ENCODE data around the gene ZNF609. TPM values are rescaled to one million over a fixed set of nuclear protein-coding genes. Genes with fewer than 3 reads are reported as not detected.
A peak's percentile ranks its signal among the peaks of the same experiment; 100 is the strongest.

Gene ZNF609
- total RNA-seq, 3 donors from 2014 or later (not counting 1 experiment from before 2014, with no cell fraction given): 40.3 to 59.7 (median 55.3) TPM

DNA sequence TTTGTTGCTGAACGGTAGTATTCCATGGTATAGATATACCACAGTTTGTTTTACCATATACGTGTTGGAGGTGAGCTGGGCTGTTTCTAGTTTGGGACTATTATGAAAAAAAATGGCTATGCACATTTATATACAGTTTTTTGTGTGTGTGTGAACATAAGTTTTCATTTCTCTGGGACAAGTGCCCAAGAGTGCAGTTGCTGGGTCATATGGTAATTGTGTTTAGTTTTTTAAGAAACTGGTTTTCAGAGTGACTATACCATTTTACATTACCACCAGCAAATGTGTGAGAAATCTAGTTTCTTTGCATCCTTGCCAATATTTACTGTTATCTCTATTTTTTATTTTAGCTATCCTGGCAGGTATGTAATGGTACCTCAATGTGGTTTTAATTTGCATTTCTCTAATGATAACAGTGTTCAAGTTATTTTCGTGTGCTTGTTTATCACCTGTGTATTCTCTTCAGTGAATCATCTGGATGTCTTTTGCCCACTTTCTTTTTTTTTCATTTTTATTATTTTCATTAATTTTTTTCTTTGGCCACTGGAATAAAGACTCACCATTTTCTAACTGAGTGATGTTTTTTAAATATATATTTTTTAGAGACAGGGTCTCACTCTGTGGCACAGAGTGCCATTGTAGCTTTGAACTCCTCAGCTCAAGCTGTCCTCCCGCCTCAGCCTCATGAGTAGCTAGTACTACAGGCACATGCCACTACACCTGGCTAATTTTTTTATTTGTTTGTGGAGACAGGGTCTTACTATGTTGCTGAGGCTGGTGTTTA, 75.3 kb downstream of the ZNF609 start:
- H3K27me3 ChIP-seq (ENCODE audit: control insufficient read depth, insufficient read depth, low read length): no peaks in the 10 kb centered on the region
- no peak overlapping the region for H3K4me3 ChIP-seq (ENCODE audit: low read length)
- H3K36me3 ChIP-seq (ENCODE audit: control insufficient read depth, insufficient read depth, low read length): no peaks in the 10 kb centered on the region
- H3K4me3 Mint-ChIP-seq: no peak overlapping the region
- H3K27me3 Mint-ChIP-seq (ENCODE audit: low read depth in 2 of 2): no peaks in the 10 kb centered on the region
- H3K9me3 Mint-ChIP-seq: no peaks in the 10 kb centered on the region
- peaks cover 37 to 40% of the 10 kb centered on the region in 2 donors for H3K4me1 Mint-ChIP-seq
- no peak for DNase-seq
- 93% methylated on average over 4 of the region's 4 CpGs for WGBS (ENCODE audit: insufficient coverage)
- H3K9me3 ChIP-seq (ENCODE audit: control insufficient read depth, insufficient read depth, low read length): no peaks in the 10 kb centered on the region
- no peak overlapping the region for H3K27ac ChIP-seq (ENCODE audit: low read length)
- H3K4me1 ChIP-seq (ENCODE audit: control insufficient read depth, insufficient read depth, low read length): peaks cover 3% of the 10 kb centered on the region
- TF ChIP-seq CTCF (IDR thresholded peaks at IDR 0.05): no peak
- no peak overlapping the region for H3K27ac Mint-ChIP-seq
- H3K36me3 Mint-ChIP-seq: no peaks in the 10 kb centered on the region
- no peak for ATAC-seq
- intact Hi-C loops (cut with micrococcal nuclease): no loop called here

- Histone ChIP-seq H3K27ac (ENCODE audit: low read length) (no peak overlapping the region), H3K4me1 (ENCODE audit: control insufficient read depth, insufficient read depth, low read length) (peaks cover 3% of the 10 kb centered on the region), H3K36me3 (ENCODE audit: control insufficient read depth, insufficient read depth, low read length) (no peaks in the 10 kb centered on the region), H3K27me3 (ENCODE audit: control insufficient read depth, insufficient read depth, low read length) (no peaks in the 10 kb centered on the region), H3K4me3 (ENCODE audit: low read length) (no peak overlapping the region), H3K9me3 (ENCODE audit: control insufficient read depth, insufficient read depth, low read length) (no peaks in the 10 kb centered on the region)
- ATAC-seq (no peak), DNase-seq (no peak)
- H3K9me3 Mint-ChIP-seq: no peaks in the 10 kb centered on the region
- no peaks in the 10 kb centered on the region for H3K27me3 Mint-ChIP-seq (ENCODE audit: low read depth in 2 of 2)
- 87% methylated on average over 5 of the region's 6 CpGs for WGBS (ENCODE audit: insufficient coverage)
- H3K4me1 Mint-ChIP-seq: peaks cover 36 to 38% of the 10 kb centered on the region in 2 donors
- intact Hi-C loops (cut with micrococcal nuclease): no loop called here
- H3K36me3 Mint-ChIP-seq: no peaks in the 10 kb centered on the region
- H3K27ac Mint-ChIP-seq: no peak overlapping the region
- H3K4me3 Mint-ChIP-seq: no peak overlapping the region
- TF ChIP-seq CTCF (IDR thresholded peaks at IDR 0.05): no peak
These were observed 76.0 kb downstream of the ZNF609 start for GRCh38 chr15:64536244-64536836.

- Mint-ChIP-seq H3K36me3 (no peaks in the 10 kb centered on the region), H3K27me3 (ENCODE audit: low read depth in 2 of 2) (no peaks in the 10 kb centered on the region), H3K9me3 (no peaks in the 10 kb centered on the region), H3K4me1 (peaks cover 29 to 33% of the 10 kb centered on the region in 2 donors), H3K4me3 (no peak overlapping the region), H3K27ac (peak overlapping the region in 1 of 2 donors; percentile 27)
- Histone ChIP-seq H3K9me3 (ENCODE audit: control insufficient read depth, insufficient read depth, low read length) (no peaks in the 10 kb centered on the region), H3K4me3 (ENCODE audit: low read length) (no peak overlapping the region), H3K27ac (ENCODE audit: low read length) (no peak overlapping the region), H3K36me3 (ENCODE audit: control insufficient read depth, insufficient read depth, low read length) (no peaks in the 10 kb centered on the region), H3K27me3 (ENCODE audit: control insufficient read depth, insufficient read depth, low read length) (no peaks in the 10 kb centered on the region), H3K4me1 (ENCODE audit: control insufficient read depth, insufficient read depth, low read length) (no peaks in the 10 kb centered on the region)
- no peak for TF ChIP-seq CTCF (IDR thresholded peaks at IDR 0.05)
- WGBS (ENCODE audit: insufficient coverage): no CpG with 5 or more reads among the region's 1 CpG
- intact Hi-C loops (cut with micrococcal nuclease): no loop called here
- no peak for ATAC-seq
- no peak for DNase-seq
These were observed 81.7 kb downstream of the ZNF609 start for GRCh38 chr15:64542091-64542490.
